Measurements from ENCODE around the gene PPM1A. TPM values are rescaled to one million over a fixed set of nuclear protein-coding genes. Genes with fewer than 3 reads are reported as not detected.
A peak's percentile ranks its signal among the peaks of the same experiment; 100 is the strongest.

PPM1A gene
- total RNA-seq, result 83.3 TPM
- 10 to 100 TPM; 15.0 to 25.1 (median 20.4) TPM for polyA plus RNA-seq

GRCh38 chr14:60248697-60249318 lies at the start of gene PPM1A:
TSS of gene PPM1A (plus strand) at chr14:60249221. CDS start at chr14:60282704, 33,483 bp downstream.
- ATAC-seq (ENCODE audit: low read depth in 2 of 2) (peak; percentile 79 to 82), DNase-seq (peak; percentile 93 to 96 (median 93))
- Histone ChIP-seq H3K4me1 (ENCODE audit: control insufficient read depth, insufficient read depth, low read length, poor library complexity, severe bottlenecking) (peaks cover 33% of the 10 kb centered on the region), H3K9me3 (ENCODE audit: control insufficient read depth in 2 of 2, low read length in 2 of 2) (no peaks in the 10 kb centered on the region), H3K36me3 (ENCODE audit: control insufficient read depth, insufficient read depth, low read length) (no peaks in the 10 kb centered on the region), H3K27ac (ENCODE audit: insufficient read depth, low read length, poor library complexity, severe bottlenecking) (peak within 1 kb of the TSS; percentile 100), H3K27me3 (ENCODE audit: control insufficient read depth, insufficient read depth, low read length) (no peaks in the 10 kb centered on the region), H3K4me3 (ENCODE audit: low read depth, low read length) (peak within 1 kb of the TSS; percentile 94)
- H3K4me1 Mint-ChIP-seq, result peaks cover 39 to 52% (median 45%) of the 10 kb centered on the region in 4 donors
- H3K9me3 Mint-ChIP-seq, result no peaks in the 10 kb centered on the region
- peak within 1 kb of the TSS; percentile 94 to 97 (median 96) for H3K4me3 Mint-ChIP-seq
- peaks cover 9% of the 10 kb centered on the region for H3K27me3 Mint-ChIP-seq
- H3K36me3 Mint-ChIP-seq, result peaks cover 4% of the 10 kb centered on the region
- peak within 1 kb of the TSS; percentile 99 to 100 (median 99) for H3K27ac Mint-ChIP-seq

GRCh38 chr14:60199321-60199720 lies 49.7 kb upstream of the PPM1A start:
- no peaks in the 10 kb centered on the region for H3K4me1 ChIP-seq (ENCODE audit: control insufficient read depth, insufficient read depth, low read length, poor library complexity, severe bottlenecking)
- peaks cover 0 to 20% (median 6%) of the 10 kb centered on the region in 7 donors for H3K9me3 Mint-ChIP-seq
- H3K9me3 ChIP-seq (ENCODE audit: control insufficient read depth in 2 of 2, low read length in 2 of 2), result peaks cover 10 to 14% of the 10 kb centered on the region in 2 experiments
- H3K27me3 Mint-ChIP-seq, result peaks cover 37% of the 10 kb centered on the region
- peaks cover 5% of the 10 kb centered on the region for H3K27me3 ChIP-seq (ENCODE audit: control insufficient read depth, insufficient read depth, low read length)
- no peak overlapping the region for H3K4me3 ChIP-seq (ENCODE audit: low read depth, low read length)
- no peak for ATAC-seq (ENCODE audit: low read depth in 2 of 2)
- no peak for DNase-seq
- H3K36me3 ChIP-seq (ENCODE audit: control insufficient read depth, insufficient read depth, low read length), result no peaks in the 10 kb centered on the region
- H3K4me1 Mint-ChIP-seq, result peaks cover 0 to 5% (median 5%) of the 10 kb centered on the region in 4 donors
- H3K27ac Mint-ChIP-seq, result no peak overlapping the region
- peaks cover 11% of the 10 kb centered on the region for H3K36me3 Mint-ChIP-seq
- no peak overlapping the region for H3K27ac ChIP-seq (ENCODE audit: insufficient read depth, low read length, poor library complexity, severe bottlenecking)
- H3K4me3 Mint-ChIP-seq, result no peak overlapping the region

- no peaks in the 10 kb centered on the region for H3K4me1 ChIP-seq (ENCODE audit: control insufficient read depth, insufficient read depth, low read length, poor library complexity, severe bottlenecking)
- peaks cover 6 to 10% of the 10 kb centered on the region in 2 experiments for H3K9me3 ChIP-seq (ENCODE audit: control insufficient read depth in 2 of 2, low read length in 2 of 2)
- Mint-ChIP-seq H3K9me3 (peaks cover 0 to 14% (median 4%) of the 10 kb centered on the region in 7 donors), H3K4me1 (peaks cover 0 to 2% (median 0%) of the 10 kb centered on the region in 4 donors), H3K36me3 (peaks cover 7% of the 10 kb centered on the region), H3K4me3 (no peak overlapping the region), H3K27ac (no peak overlapping the region), H3K27me3 (peaks cover 48% of the 10 kb centered on the region)
- H3K36me3 ChIP-seq (ENCODE audit: control insufficient read depth, insufficient read depth, low read length), result no peaks in the 10 kb centered on the region
- peaks cover 24% of the 10 kb centered on the region for H3K27me3 ChIP-seq (ENCODE audit: control insufficient read depth, insufficient read depth, low read length)
- no peak overlapping the region for H3K27ac ChIP-seq (ENCODE audit: insufficient read depth, low read length, poor library complexity, severe bottlenecking)
- DNase-seq (no peak), ATAC-seq (ENCODE audit: low read depth in 2 of 2) (no peak)
- no peak overlapping the region for H3K4me3 ChIP-seq (ENCODE audit: low read depth, low read length)
These were observed 44.7 kb upstream of the PPM1A start for GRCh38 chr14:60204104-60204842.

- ATAC-seq (ENCODE audit: low read depth in 2 of 2) (no peak), DNase-seq (no peak)
- peaks cover 26% of the 10 kb centered on the region for H3K27me3 ChIP-seq (ENCODE audit: control insufficient read depth, insufficient read depth, low read length)
- peak overlapping the region in 1 of 3 donors; percentile 21 for H3K27ac Mint-ChIP-seq
- peaks cover 0 to 2% of the 10 kb centered on the region in 2 experiments for H3K9me3 ChIP-seq (ENCODE audit: control insufficient read depth in 2 of 2, low read length in 2 of 2)
- peaks cover under 1% of the 10 kb centered on the region for H3K36me3 Mint-ChIP-seq
- H3K4me3 Mint-ChIP-seq, result no peak overlapping the region
- H3K27me3 Mint-ChIP-seq, result peaks cover 51% of the 10 kb centered on the region
- peaks cover 0 to 2% (median 0%) of the 10 kb centered on the region in 4 donors for H3K4me1 Mint-ChIP-seq
- H3K4me1 ChIP-seq (ENCODE audit: control insufficient read depth, insufficient read depth, low read length, poor library complexity, severe bottlenecking), result no peaks in the 10 kb centered on the region
- H3K9me3 Mint-ChIP-seq, result peaks cover 0 to 5% (median 4%) of the 10 kb centered on the region in 7 donors
- H3K27ac ChIP-seq (ENCODE audit: insufficient read depth, low read length, poor library complexity, severe bottlenecking), result no peak overlapping the region
- no peak overlapping the region for H3K4me3 ChIP-seq (ENCODE audit: low read depth, low read length)
- no peaks in the 10 kb centered on the region for H3K36me3 ChIP-seq (ENCODE audit: control insufficient read depth, insufficient read depth, low read length)
These were observed 43.9 kb upstream of the PPM1A start for GRCh38 chr14:60204843-60205774.

- Mint-ChIP-seq H3K4me3 (no peak overlapping the region), H3K9me3 (peaks cover 0 to 5% (median 0%) of the 10 kb centered on the region in 7 donors), H3K27me3 (peaks cover 41% of the 10 kb centered on the region), H3K36me3 (no peaks in the 10 kb centered on the region), H3K27ac (no peak overlapping the region), H3K4me1 (peaks cover 0 to 2% (median 0%) of the 10 kb centered on the region in 4 donors)
- H3K9me3 ChIP-seq (ENCODE audit: control insufficient read depth in 2 of 2, low read length in 2 of 2), result no peaks in the 10 kb centered on the region
- DNase-seq (no peak), ATAC-seq (ENCODE audit: low read depth in 2 of 2) (no peak)
- H3K36me3 ChIP-seq (ENCODE audit: control insufficient read depth, insufficient read depth, low read length), result no peaks in the 10 kb centered on the region
- H3K4me3 ChIP-seq (ENCODE audit: low read depth, low read length), result no peak overlapping the region
- no peaks in the 10 kb centered on the region for H3K4me1 ChIP-seq (ENCODE audit: control insufficient read depth, insufficient read depth, low read length, poor library complexity, severe bottlenecking)
- no peak overlapping the region for H3K27ac ChIP-seq (ENCODE audit: insufficient read depth, low read length, poor library complexity, severe bottlenecking)
- H3K27me3 ChIP-seq (ENCODE audit: control insufficient read depth, insufficient read depth, low read length), result peaks cover 26% of the 10 kb centered on the region
These were observed 42.8 kb upstream of the PPM1A start for GRCh38 chr14:60206249-60206670.

- no peak for ATAC-seq (ENCODE audit: low read depth in 2 of 2)
- H3K9me3 Mint-ChIP-seq, result peaks cover 0 to 5% (median 0%) of the 10 kb centered on the region in 7 donors
- H3K36me3 Mint-ChIP-seq, result no peaks in the 10 kb centered on the region
- H3K27me3 ChIP-seq (ENCODE audit: control insufficient read depth, insufficient read depth, low read length), result peaks cover 26% of the 10 kb centered on the region
- H3K27ac Mint-ChIP-seq, result no peak overlapping the region
- H3K4me3 Mint-ChIP-seq, result no peak overlapping the region
- DNase-seq, result no peak
- H3K4me3 ChIP-seq (ENCODE audit: low read depth, low read length), result no peak overlapping the region
- no peaks in the 10 kb centered on the region for H3K4me1 ChIP-seq (ENCODE audit: control insufficient read depth, insufficient read depth, low read length, poor library complexity, severe bottlenecking)
- peaks cover 0 to 2% (median 0%) of the 10 kb centered on the region in 4 donors for H3K4me1 Mint-ChIP-seq
- no peaks in the 10 kb centered on the region for H3K9me3 ChIP-seq (ENCODE audit: control insufficient read depth in 2 of 2, low read length in 2 of 2)
- H3K36me3 ChIP-seq (ENCODE audit: control insufficient read depth, insufficient read depth, low read length), result no peaks in the 10 kb centered on the region
- peaks cover 37% of the 10 kb centered on the region for H3K27me3 Mint-ChIP-seq
- no peak overlapping the region for H3K27ac ChIP-seq (ENCODE audit: insufficient read depth, low read length, poor library complexity, severe bottlenecking)
These were observed 42.0 kb upstream of the PPM1A start for GRCh38 chr14:60206837-60207533.

GRCh38 chr14:60210703-60211102 lies 38.3 kb upstream of the PPM1A start:
- H3K27ac Mint-ChIP-seq, result no peak overlapping the region
- ATAC-seq (ENCODE audit: low read depth in 2 of 2) (no peak), DNase-seq (no peak)
- H3K27me3 Mint-ChIP-seq, result peaks cover 21% of the 10 kb centered on the region
- H3K9me3 Mint-ChIP-seq, result peaks cover 0 to 7% (median 0%) of the 10 kb centered on the region in 7 donors
- Histone ChIP-seq H3K9me3 (ENCODE audit: control insufficient read depth in 2 of 2, low read length in 2 of 2) (no peaks in the 10 kb centered on the region), H3K27ac (ENCODE audit: insufficient read depth, low read length, poor library complexity, severe bottlenecking) (no peak overlapping the region), H3K27me3 (ENCODE audit: control insufficient read depth, insufficient read depth, low read length) (peaks cover 26% of the 10 kb centered on the region), H3K36me3 (ENCODE audit: control insufficient read depth, insufficient read depth, low read length) (no peaks in the 10 kb centered on the region), H3K4me3 (ENCODE audit: low read depth, low read length) (no peak overlapping the region), H3K4me1 (ENCODE audit: control insufficient read depth, insufficient read depth, low read length, poor library complexity, severe bottlenecking) (no peaks in the 10 kb centered on the region)
- no peaks in the 10 kb centered on the region for H3K36me3 Mint-ChIP-seq
- H3K4me3 Mint-ChIP-seq, result no peak overlapping the region
- peaks cover 0 to 2% (median 0%) of the 10 kb centered on the region in 4 donors for H3K4me1 Mint-ChIP-seq

Measured in CD4-positive, CD25-positive, alpha-beta regulatory T cell (primary cell).